ENCODE measurements around the gene DECR2. TPM values are rescaled to one million over a fixed set of nuclear protein-coding genes. Genes with fewer than 3 reads are reported as not detected.

DECR2 gene
- total and polyA plus RNA-seq, 2 of the 13 experiments (the other 11 are each of a cell fraction or from before 2014, with no cell fraction given), result 36.3 to 44.6 TPM

DNA sequence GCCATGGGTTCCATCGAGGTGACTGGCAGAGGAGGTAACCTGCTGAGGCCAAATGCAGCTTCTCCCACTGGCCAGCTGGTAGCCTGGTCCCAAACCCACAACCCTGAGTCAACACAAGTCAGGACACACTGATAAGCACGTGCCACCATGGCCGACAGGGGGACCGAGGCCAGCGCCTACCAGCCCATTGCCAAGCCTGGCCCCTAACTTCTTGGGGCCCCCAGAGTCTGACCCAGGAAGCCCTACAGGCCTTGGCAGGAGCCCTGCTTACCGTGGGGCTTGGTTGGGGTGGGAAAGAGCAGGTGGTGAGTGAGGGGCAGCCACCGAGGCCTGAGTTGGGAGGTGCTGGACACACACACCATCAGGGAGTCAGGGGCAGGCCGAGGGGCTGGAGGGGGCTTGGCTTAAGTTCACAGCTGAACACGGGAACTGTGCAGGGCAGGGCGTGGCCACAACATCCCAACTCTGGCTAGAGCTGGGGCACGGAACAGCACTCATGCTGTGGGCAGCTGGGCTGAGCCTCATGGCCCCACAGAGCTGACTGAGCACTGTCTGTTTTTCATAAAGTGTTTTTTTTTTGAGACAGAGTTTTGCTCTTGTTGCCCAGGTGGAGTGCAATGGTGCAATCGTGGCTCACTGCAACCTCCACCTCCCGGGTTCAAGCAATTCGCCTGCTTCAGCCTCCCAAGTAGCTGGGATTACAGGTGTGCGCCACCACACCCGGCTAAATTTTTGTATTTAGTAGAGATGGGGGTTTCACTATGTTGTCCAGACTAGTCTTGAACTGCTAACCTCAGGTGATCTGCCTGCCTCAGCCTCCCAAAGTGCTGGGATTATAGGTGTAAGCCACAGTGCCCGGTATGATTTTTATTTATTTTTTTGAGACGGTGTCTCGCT lies 36.8 kb upstream of the DECR2 start (continued):
- TF ChIP-seq ZNF280B (CRISPR knock-in tag; IDR thresholded peaks at IDR 0.05; ENCODE audit: borderline replicate concordance), result peak; percentile 52; the same call in 1 of the 2 replicates
- no peak for TF ChIP-seq RFXAP (CRISPR knock-in tag; IDR thresholded peaks at IDR 0.05; ENCODE audit: borderline replicate concordance)
- no peak for TF ChIP-seq ZFP37 (CRISPR knock-in tag; IDR thresholded peaks at IDR 0.05; ENCODE audit: borderline replicate concordance)
- TF ChIP-seq, protein P1, sequence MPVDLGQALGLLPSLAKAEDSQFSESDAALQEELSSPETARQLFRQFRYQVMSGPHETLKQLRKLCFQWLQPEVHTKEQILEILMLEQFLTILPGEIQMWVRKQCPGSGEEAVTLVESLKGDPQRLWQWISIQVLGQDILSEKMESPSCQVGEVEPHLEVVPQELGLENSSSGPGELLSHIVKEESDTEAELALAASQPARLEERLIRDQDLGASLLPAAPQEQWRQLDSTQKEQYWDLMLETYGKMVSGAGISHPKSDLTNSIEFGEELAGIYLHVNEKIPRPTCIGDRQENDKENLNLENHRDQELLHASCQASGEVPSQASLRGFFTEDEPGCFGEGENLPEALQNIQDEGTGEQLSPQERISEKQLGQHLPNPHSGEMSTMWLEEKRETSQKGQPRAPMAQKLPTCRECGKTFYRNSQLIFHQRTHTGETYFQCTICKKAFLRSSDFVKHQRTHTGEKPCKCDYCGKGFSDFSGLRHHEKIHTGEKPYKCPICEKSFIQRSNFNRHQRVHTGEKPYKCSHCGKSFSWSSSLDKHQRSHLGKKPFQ (CRISPR knock-in tag; IDR thresholded peaks at IDR 0.05; ENCODE audit: insufficient replicate concordance), result no peak
- TF ChIP-seq, protein P2, sequence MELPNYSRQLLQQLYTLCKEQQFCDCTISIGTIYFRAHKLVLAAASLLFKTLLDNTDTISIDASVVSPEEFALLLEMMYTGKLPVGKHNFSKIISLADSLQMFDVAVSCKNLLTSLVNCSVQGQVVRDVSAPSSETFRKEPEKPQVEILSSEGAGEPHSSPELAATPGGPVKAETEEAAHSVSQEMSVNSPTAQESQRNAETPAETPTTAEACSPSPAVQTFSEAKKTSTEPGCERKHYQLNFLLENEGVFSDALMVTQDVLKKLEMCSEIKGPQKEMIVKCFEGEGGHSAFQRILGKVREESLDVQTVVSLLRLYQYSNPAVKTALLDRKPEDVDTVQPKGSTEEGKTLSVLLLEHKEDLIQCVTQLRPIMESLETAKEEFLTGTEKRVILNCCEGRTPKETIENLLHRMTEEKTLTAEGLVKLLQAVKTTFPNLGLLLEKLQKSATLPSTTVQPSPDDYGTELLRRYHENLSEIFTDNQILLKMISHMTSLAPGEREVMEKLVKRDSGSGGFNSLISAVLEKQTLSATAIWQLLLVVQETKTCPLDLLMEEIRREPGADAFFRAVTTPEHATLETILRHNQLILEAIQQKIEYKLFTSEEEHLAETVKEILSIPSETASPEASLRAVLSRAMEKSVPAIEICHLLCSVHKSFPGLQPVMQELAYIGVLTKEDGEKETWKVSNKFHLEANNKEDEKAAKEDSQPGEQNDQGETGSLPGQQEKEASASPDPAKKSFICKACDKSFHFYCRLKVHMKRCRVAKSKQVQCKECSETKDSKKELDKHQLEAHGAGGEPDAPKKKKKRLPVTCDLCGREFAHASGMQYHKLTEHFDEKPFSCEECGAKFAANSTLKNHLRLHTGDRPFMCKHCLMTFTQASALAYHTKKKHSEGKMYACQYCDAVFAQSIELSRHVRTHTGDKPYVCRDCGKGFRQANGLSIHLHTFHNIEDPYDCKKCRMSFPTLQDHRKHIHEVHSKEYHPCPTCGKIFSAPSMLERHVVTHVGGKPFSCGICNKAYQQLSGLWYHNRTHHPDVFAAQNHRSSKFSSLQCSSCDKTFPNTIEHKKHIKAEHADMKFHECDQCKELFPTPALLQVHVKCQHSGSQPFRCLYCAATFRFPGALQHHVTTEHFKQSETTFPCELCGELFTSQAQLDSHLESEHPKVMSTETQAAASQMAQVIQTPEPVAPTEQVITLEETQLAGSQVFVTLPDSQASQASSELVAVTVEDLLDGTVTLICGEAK (IDR thresholded peaks at IDR 0.05), result no peak
- TF ChIP-seq, protein P2 (CRISPR knock-in tag; IDR thresholded peaks at IDR 0.05), result no peak
- TF ChIP-seq NFYB (CRISPR knock-in tag; IDR thresholded peaks at IDR 0.05), result no peak
- TF ChIP-seq ZMYM3 (CRISPR knock-in tag; IDR thresholded peaks at IDR 0.05), result no peak
- TF ChIP-seq SIX1 (CRISPR knock-in tag; IDR thresholded peaks at IDR 0.05; ENCODE audit: borderline replicate concordance), result no peak
- TF ChIP-seq MEIS2 (CRISPR knock-in tag; IDR thresholded peaks at IDR 0.05), result no peak
- no peak for TF ChIP-seq ZNF7 (CRISPR knock-in tag; IDR thresholded peaks at IDR 0.05)
- TF ChIP-seq ARID2 (CRISPR knock-in tag; IDR thresholded peaks at IDR 0.05; ENCODE audit: borderline replicate concordance), result no peak
- TF ChIP-seq MTA3 (CRISPR knock-in tag; IDR thresholded peaks at IDR 0.05), result no peak
- no peak for TF ChIP-seq IRF2 (CRISPR knock-in tag; IDR thresholded peaks at IDR 0.05)
- no peak for TF ChIP-seq KLF15 (CRISPR knock-in tag; IDR thresholded peaks at IDR 0.05; ENCODE audit: borderline replicate concordance)

All from HepG2 (cell line).